ENCODE data around the gene ZNF212.
A peak's percentile ranks its signal among the peaks of the same experiment; 100 is the strongest.
"Not testable (repeated sequence)": the region's sequence is repeated elsewhere in the genome, so short reads cannot be mapped to it uniquely, and the experiment has no call there.

Gene ZNF212

GRCh38 chr7:149220534-149220933, 18.9 kb upstream of the ZNF212 start:
- no peak for DNase-seq

DNA sequence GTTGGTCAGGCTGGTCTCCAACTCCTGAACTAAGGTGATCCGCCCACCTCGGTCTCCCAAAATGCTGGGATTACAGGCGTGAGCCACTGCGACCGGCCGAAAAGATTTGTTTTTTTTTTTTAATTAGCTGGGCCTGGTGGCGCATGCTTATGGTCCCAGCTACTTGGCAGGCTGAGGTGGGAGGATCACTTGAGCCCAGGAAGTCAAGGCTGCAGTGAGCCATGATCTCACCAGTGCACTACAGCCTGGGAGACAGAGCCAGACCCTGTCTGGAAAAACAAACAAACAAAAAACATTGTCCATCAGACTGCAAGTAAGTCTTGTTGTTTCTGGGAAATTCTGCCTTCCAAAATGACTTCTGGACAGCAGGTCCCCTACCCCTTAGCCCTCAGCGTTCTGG, 16.3 kb upstream of the ZNF212 start:
- no peak for DNase-seq

GRCh38 chr7:149223761-149224160, 15.7 kb upstream of the ZNF212 start:
- no peak for DNase-seq

GRCh38 chr7:149224352-149224751, 15.1 kb upstream of the ZNF212 start:
- DNase-seq, result no peak

- DNase-seq, result no peak
Measured at GRCh38 chr7:149225106-149225505, 14.3 kb upstream of the ZNF212 start.

GRCh38 chr7:149225656-149226055, 13.8 kb upstream of the ZNF212 start:
- no peak for DNase-seq

GRCh38 chr7:149226366-149226765, 13.1 kb upstream of the ZNF212 start:
- DNase-seq, result not testable (repeated sequence)

GRCh38 chr7:149226840-149227494, 12.5 kb upstream of the ZNF212 start:
- DNase-seq, result no peak

GRCh38 chr7:149228831-149229471, 10.5 kb upstream of the ZNF212 start:
- peak in 1 of 2 experiments; percentile 9 for DNase-seq

GRCh38 chr7:149229526-149229925, 9.9 kb upstream of the ZNF212 start:
- no peak for DNase-seq

- DNase-seq, result no peak
Measured at GRCh38 chr7:149232362-149232761, 7.1 kb upstream of the ZNF212 start.

- DNase-seq, result not testable (repeated sequence)
Measured at GRCh38 chr7:149233655-149234204, 5.7 kb upstream of the ZNF212 start.

DNA sequence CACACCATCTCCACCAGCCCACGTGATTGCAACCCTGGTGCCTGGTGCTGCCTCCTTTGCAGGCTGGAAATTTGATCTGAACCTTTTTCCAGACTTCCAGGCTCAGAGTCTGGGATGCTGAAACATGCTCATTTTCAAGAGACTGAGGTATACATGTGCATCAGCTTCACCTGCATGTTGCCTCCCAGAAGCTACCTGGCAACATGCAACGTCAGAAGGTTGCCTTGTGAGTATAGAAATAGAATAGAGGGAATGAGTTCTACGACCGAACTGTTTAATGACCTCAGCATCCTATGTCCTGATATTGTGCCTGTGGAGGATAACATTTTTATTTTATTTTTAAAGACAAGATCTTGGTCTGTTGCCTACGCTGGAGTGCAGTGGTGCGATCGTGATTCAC, 1.9 kb upstream of the ZNF212 start:
- no peak for DNase-seq

- no peak for DNase-seq
Measured at GRCh38 chr7:149238051-149238450, 1.4 kb upstream of the ZNF212 start.

GRCh38 chr7:149240637-149241036, 1.2 kb downstream of the ZNF212 start:
- DNase-seq, result no peak

- DNase-seq, result no peak
Measured at GRCh38 chr7:149241696-149242095, 2.2 kb downstream of the ZNF212 start.

DNA sequence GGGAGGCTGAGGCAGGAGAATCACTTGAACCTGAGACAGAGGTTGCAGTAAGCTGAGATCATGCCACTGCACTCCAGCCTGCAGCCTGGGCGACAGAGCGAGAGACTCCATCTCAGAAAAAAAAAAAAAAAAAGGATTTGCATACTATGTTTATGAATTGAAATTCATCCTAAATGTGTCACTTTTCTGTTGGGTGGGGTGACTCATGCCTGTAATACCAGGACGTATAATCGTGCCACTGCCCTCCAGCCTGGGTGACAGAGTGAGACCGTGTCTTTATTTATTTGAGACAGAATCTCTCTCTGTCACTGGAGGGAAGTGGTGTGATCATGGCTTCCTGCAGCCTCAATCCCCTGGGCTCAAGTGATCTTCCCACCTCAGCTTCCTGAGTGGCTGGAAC, 5.8 kb downstream of the ZNF212 start:
- DNase-seq, result peak in 1 of 2 experiments; percentile 32

DNA sequence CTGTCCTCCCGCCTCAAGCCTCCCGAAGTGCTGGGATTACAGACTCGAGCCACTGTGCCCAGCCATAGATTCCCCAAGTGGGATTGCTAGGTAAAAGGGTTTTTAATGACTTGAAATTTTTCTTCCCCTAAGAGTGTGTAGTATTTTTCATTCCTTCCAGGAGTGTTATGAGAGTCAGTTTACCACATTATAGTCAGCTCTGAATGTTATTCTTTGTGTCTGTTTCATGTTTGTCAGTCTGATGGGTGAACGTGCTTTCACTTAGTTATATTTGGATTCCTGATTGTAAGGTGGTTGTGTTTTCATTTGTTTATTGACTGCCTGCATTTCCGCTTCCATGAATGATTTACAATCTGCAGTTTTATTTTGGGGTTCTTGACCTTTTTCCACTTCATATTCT, 6.3 kb downstream of the ZNF212 start:
- DNase-seq, result no peak

DNA sequence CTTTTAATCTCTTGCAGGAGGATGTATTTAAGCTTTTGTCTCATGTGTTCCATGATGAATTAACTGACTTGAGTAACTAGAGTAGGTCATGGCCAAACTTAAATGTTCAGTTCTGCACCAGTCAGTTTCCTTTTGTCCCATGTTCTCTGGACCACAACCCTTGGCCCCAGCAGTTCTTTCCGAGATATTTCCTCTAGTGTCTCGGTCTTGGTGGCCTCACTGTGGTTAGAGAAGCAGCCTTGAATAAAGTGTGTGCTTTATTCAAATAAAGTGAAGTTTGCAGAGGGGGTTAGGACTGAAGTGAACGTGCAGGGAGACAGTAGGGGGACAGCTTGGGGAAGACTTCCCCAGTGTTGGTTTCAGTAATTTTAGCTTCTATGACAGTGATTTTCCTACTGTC, 9.3 kb downstream of the ZNF212 start:
- no peak for DNase-seq

- not testable (repeated sequence) for DNase-seq
Measured at GRCh38 chr7:149250151-149250550, 10.7 kb downstream of the ZNF212 start.

- DNase-seq, result not testable (repeated sequence)
Measured at GRCh38 chr7:149251518-149251917, 12.1 kb downstream of the ZNF212 start.

DNA sequence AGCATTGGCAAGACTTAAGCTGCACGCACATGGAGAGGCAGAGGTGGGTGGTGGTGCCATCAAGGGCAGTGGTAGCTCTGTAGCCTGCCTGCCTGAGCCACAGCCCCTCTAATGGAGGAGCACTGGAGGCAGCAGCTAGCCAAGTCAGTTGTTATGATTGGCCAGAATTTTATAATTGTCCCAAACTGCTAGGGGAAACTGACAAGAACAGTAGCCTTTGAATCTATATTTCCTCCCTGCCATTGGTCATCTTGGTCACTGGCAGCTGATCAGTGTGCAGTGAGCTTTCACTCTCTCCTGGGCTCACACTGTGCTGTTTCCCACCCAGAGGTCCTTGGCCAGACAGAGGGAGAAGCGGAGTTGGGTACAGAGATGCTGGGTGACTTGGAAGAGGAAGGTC, 12.9 kb downstream of the ZNF212 start:
- DNase-seq, result no peak

DNA sequence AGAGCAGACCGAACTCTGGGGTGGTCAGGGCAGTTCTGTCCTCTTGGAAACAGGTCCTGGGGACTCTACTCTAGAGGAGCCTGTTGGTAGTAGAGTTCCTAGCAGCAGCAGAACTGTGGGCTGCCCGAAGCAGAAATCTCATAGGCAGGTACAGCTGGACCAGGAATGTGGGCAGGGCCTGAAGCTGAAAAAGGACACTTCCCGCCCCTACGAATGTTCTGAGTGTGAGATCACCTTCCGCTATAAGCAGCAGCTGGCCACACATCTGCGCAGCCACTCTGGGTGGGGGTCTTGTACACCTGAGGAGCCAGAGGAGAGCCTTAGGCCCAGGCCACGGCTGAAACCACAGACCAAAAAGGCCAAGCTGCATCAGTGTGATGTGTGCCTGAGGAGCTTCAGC, 14.2 kb downstream of the ZNF212 start:
- no peak for DNase-seq

GRCh38 chr7:149254181-149254858, 14.9 kb downstream of the ZNF212 start:
- no peak for DNase-seq

Measured in NCI-H526 (cell line).